ENCODE measurements around the gene KRTAP21-2.

DNA sequence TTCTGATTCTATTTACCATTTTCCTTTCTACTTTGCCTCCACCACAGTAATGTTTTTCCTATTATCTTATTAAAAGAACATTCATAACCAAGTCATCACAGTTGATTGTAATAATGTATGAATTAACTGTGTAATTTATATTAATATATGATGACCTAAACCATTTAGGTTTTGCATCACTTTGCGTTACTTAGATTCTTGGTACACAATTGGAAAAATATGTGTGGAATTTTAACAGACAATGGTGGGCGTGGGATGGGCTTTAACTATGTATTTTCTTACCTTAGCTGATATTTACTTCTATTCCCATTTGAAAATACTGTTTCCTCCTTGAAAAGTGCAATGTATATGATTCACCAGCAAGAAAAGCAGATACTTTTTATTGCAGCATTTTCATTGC lies 32.1 kb downstream of the KRTAP21-2 start:
- TF ChIP-seq CTCF (IDR thresholded peaks at IDR 0.05) = no peak
- no peak for TF ChIP-seq EZH2phosphoT487 (IDR thresholded peaks at IDR 0.05)

Data from neural progenitor cell (in vitro differentiated cells).